ENCODE measurements around the gene PRR18.

Gene PRR18

GRCh38 chr6:166306378-166307081 is 1.7 kb downstream of the PRR18 start:
- Histone ChIP-seq H4K20me1 (ENCODE audit: insufficient read depth) (no peaks in the 10 kb centered on the region), H3K27me3 (ENCODE audit: insufficient read depth, low read depth) (no peaks in the 10 kb centered on the region), H3K4me3 (IDR thresholded peaks at IDR 0.05; ENCODE audit: insufficient read depth, low read depth, low read length) (no peak overlapping the region), H3K79me2 (ENCODE audit: insufficient read depth, low read depth) (no peaks in the 10 kb centered on the region), H3K36me3 (ENCODE audit: insufficient read depth) (no peaks in the 10 kb centered on the region), H2AFZ (ENCODE audit: low read depth) (no peak overlapping the region), H3K4me2 (no peak overlapping the region), H3K27ac (no peak overlapping the region), H3K9ac (no peak overlapping the region), H3K4me1 (ENCODE audit: low read depth, poor library complexity, severe bottlenecking) (no peaks in the 10 kb centered on the region)
- no peak for TF ChIP-seq CTCF (conservative IDR thresholded peaks at IDR 0.05; ENCODE audit: low read depth, low read length)

- Histone ChIP-seq H3K36me3 (ENCODE audit: insufficient read depth) (no peaks in the 10 kb centered on the region), H3K27me3 (ENCODE audit: insufficient read depth, low read depth) (no peaks in the 10 kb centered on the region), H3K9ac (no peak overlapping the region), H3K4me2 (no peak overlapping the region), H3K79me2 (ENCODE audit: insufficient read depth, low read depth) (no peaks in the 10 kb centered on the region), H3K4me3 (IDR thresholded peaks at IDR 0.05; ENCODE audit: insufficient read depth, low read depth, low read length) (no peak overlapping the region), H3K27ac (no peak overlapping the region), H4K20me1 (ENCODE audit: insufficient read depth) (no peaks in the 10 kb centered on the region), H2AFZ (ENCODE audit: low read depth) (no peak overlapping the region), H3K4me1 (ENCODE audit: low read depth, poor library complexity, severe bottlenecking) (no peaks in the 10 kb centered on the region)
- TF ChIP-seq CTCF (conservative IDR thresholded peaks at IDR 0.05; ENCODE audit: low read depth, low read length) = no peak
These were observed 2.6 kb downstream of the PRR18 start for GRCh38 chr6:166305562-166306117.

- H3K79me2 ChIP-seq (ENCODE audit: insufficient read depth, low read depth) = no peaks in the 10 kb centered on the region
- H3K36me3 ChIP-seq (ENCODE audit: insufficient read depth) = no peaks in the 10 kb centered on the region
- no peaks in the 10 kb centered on the region for H3K27me3 ChIP-seq (ENCODE audit: insufficient read depth, low read depth)
- no peak overlapping the region for H3K4me2 ChIP-seq
- no peak for TF ChIP-seq CTCF (conservative IDR thresholded peaks at IDR 0.05; ENCODE audit: low read depth, low read length)
- H3K4me1 ChIP-seq (ENCODE audit: low read depth, poor library complexity, severe bottlenecking) = no peaks in the 10 kb centered on the region
- H3K4me3 ChIP-seq (IDR thresholded peaks at IDR 0.05; ENCODE audit: insufficient read depth, low read depth, low read length) = no peak overlapping the region
- no peaks in the 10 kb centered on the region for H4K20me1 ChIP-seq (ENCODE audit: insufficient read depth)
- no peak overlapping the region for H2AFZ ChIP-seq (ENCODE audit: low read depth)
- no peak overlapping the region for H3K9ac ChIP-seq
- H3K27ac ChIP-seq = no peak overlapping the region
These were observed 4.1 kb downstream of the PRR18 start for GRCh38 chr6:166304106-166304505.

- no peak for TF ChIP-seq CTCF (conservative IDR thresholded peaks at IDR 0.05; ENCODE audit: low read depth, low read length)
- Histone ChIP-seq H4K20me1 (ENCODE audit: insufficient read depth) (no peaks in the 10 kb centered on the region), H3K79me2 (ENCODE audit: insufficient read depth, low read depth) (no peaks in the 10 kb centered on the region), H2AFZ (ENCODE audit: low read depth) (no peak overlapping the region), H3K27me3 (ENCODE audit: insufficient read depth, low read depth) (no peaks in the 10 kb centered on the region), H3K27ac (no peak overlapping the region), H3K4me3 (IDR thresholded peaks at IDR 0.05; ENCODE audit: insufficient read depth, low read depth, low read length) (no peak overlapping the region), H3K36me3 (ENCODE audit: insufficient read depth) (no peaks in the 10 kb centered on the region), H3K4me1 (ENCODE audit: low read depth, poor library complexity, severe bottlenecking) (no peaks in the 10 kb centered on the region), H3K4me2 (no peak overlapping the region), H3K9ac (no peak overlapping the region)
These were observed 6.3 kb downstream of the PRR18 start for GRCh38 chr6:166301611-166302529.

Data from KMS-11 (cell line).